GDM1 (cell line): Measurements from ENCODE around the gene DHODH.

Source experiments
- DNase-seq: peaks from one replicate; lab custom pipeline; 2025; lab: John Stamatoyannopoulos, UW

Gene DHODH

GRCh38 chr16:72013888-72014581 lies 5.5 kb downstream of the DHODH start:
- DNase-seq: no peak

DNA sequence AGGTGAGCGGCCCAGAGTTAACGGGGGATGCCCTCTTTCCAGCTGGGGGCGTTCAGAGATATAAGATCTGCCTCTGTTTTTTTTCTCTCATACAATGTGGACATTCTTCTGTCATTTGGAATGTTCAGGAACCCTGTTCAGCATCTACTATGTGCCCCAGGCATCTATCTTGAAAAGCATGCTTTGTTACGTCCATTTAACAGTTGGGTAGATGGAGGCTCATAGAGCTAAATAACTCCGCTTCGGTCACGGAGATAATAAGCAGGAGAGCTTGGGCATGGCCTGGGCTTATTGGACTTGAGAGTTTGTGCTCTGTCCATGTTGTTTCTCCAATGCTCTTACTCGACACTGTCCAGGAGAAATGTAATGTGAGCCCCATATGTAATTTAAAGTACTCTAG lies 6.1 kb downstream of the DHODH start:
- no peak for DNase-seq

- DNase-seq: no peak
Measured at GRCh38 chr16:72015124-72015523, 6.6 kb downstream of the DHODH start.

- DNase-seq: no peak
Measured at GRCh38 chr16:72018470-72018869, 9.9 kb downstream of the DHODH start.

DNA sequence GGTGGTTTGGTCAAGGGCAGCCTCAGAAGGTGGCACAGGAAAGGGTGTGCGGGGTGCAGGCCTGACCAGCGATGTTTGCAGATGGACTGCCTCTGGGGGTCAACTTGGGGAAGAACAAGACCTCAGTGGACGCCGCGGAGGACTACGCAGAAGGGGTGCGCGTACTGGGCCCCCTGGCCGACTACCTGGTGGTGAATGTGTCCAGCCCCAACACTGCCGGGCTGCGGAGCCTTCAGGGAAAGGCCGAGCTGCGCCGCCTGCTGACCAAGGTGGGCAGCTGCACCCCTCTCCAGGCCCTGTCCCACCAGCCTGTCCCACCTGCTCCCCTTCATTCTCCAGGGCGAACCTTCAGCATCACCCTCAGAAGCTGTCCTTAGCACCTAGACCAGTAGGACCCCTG lies 12.5 kb downstream of the DHODH start:
- DNase-seq: no peak

- no peak for DNase-seq
Measured at GRCh38 chr16:72022127-72022526, 13.6 kb downstream of the DHODH start.

- DNase-seq: no peak
Measured at GRCh38 chr16:72023962-72024361, 15.4 kb downstream of the DHODH start.

- no peak for DNase-seq
Measured at GRCh38 chr16:72024862-72025382, 16.4 kb downstream of the DHODH start.

DNA sequence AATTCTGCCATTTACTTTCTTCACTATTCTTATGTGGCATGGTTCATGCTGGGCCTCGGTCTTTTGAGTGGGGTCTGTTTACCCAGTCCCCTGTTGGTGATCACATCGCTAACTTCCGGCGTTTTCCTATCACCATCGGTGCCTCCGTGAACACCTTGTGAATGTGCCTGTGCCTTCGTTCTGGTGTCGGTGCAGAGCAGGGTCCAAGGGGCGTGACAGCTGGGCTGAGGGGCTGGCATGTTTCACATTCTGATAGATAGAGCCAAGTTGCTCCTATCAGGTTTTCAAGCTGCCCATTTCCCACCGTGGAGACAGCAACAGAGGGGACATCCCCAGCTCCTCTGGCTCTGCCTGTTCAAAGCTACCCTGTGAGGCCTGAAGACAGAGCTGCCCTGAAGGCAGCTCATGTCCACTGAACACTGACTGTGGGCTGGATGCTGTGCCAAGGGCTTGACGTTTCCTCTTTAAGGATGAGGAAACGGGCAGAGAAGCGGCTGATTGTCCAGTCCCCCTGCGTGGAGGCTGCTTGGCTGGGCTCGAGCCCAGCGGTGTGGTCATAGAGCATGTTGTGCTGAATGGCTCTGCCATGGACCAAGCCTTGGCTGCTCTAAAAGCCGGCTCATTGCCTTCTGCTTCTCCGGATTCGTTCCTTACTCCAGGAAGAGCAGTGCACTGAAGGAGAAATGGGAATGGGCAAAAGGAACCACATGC lies 17.0 kb downstream of the DHODH start:
- no peak for DNase-seq

DNA sequence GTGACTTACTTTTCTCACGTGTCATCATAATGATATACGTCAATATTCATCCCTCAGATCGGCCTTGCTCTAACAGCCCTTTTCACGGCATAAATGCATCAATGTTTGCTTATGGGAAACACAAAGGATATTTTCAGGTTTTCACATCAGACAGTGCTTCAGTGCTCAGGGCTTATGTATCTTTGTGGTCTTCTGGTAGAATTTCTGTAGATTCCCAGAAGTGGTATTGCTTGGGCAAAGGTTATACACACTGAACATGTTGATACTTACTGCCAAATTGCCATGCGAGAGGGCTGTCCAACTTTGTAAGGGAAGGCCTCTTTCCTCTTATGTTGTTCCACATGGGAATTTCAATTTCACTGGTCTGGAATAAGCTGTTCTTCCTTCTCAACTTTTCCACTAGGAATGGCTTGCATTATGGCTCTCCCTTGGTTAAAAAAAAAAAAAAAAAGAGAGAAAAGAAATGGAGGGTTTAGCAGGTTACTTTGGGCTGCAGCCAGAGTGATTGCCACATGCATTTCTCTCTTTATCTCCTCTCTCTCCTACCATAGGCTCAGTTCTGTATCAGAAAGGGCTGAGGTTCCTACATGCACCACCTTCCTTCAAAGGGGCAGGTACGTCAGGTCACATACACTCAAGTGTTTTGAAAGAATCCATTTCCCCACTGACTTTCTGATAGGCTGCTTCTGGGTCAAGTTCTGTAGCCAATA lies 19.3 kb downstream of the DHODH start:
- DNase-seq: no peak

DNA sequence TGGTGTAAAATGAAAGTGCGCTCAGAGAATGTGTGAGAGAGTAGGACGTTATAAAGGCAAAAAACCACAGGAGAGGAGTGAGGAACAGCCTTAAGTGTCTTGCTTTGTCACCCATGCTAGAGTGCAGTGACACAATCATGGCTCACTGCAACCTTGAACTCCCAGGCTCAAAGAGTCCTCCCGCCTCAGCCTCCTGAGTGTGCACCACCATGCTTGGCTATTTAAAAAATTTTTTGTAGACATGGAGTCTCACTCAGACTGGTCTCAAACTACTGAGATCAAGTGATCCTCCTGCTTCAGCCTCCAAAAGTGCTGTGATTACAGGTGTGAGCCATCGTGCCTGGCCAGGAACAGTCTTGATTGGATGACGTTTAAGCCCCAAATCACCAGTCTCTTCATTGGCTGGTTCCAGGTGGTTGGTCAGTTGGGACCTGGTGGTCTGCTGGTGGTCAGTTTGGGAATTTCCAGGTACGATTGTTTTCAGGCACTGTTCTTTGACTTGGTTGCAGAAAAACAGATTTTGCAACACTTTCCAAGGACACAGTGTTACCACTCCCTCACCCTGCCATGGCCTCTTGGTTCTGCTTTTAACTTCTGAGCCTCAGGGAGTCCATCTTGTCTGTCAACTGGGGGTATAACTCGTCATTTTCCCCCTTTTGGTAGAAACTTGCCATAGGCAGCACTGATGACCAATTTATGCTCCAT lies 21.2 kb downstream of the DHODH start:
- DNase-seq: no peak

DNA sequence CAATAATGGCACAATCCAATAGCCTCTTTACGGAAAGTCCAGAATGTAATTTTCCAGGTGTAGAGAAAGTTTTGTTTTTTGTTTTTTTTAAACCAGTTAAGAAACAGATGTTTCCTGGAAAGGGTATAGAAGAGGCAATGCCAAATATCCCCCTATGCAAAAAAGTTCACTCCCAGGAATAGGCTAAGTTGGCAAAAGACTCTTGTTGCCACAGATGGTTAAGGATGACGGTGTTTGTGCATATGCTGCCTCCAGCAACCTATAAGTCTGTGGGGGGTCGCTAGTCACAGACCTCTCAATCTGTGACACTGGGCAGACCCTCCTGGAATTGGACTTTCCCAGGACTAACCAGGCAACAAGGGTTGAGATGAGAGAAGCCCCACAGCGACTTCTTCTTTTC lies 24.9 kb downstream of the DHODH start:
- DNase-seq: no peak

DNA sequence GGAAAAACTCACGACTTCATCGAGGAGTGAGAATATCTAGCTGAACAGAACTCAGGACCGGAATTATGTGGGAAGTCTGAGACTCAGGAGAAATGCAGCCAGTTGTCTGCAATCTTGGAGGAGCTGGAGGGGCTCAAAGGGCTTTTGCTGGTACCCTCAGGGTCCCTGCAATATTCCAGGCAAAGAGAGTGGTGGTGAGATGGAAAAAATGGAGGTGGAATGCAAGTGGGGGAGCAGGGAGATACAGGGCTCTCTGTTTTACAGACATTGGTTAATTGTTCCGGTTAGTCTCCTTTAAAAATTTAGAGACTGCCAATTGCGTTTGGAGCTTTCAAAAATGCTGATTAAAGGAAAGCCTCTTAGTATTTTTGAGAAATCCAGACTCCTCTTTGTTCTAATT lies 27.6 kb downstream of the DHODH start:
- DNase-seq: no peak

DNA sequence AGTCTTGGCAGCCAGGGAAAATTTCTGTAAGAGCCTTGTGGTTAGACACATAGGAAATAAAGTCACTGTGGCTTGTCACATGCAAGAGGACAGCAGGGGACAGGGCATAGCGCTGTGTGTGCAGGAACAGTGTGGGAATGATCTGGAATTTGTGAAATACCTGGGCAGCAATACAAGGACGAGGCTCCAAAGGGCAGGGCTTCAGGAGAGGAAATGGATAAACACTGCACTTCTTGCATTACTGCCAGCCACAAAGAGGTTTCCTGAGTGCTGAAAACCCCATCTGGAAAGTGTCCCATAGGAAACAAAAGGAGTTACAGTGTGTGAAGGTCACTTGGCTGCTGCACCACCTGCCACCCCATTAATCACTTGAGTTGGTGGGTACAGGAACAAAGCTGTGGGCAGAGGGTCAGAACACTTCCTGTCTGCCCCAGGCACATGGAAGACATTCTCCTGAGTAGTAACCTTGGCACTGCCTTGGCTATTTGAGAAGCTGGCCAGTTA lies 33.7 kb downstream of the DHODH start:
- no peak for DNase-seq

- no peak for DNase-seq
Measured at GRCh38 chr16:72043058-72043457, 34.5 kb downstream of the DHODH start.

DNA sequence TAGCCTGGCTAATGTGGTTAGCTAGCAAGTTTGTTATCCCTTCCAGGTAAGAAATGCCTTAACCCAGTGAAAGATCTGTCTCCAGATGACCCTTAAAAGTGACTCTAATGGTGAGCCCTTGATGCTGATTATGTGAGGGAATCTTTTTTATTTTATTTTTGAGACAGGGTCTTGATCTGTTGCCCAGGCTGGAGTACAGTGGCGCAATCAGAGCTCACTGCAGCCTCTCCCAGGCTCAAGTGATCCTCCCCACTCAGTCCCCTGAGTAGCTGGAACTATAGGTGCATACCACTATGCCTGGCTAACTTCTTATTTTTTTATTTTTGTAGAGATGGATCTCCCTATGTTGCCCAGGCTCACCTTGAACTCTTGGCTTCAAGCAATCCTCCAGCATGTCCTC lies 35.0 kb downstream of the DHODH start:
- DNase-seq: no peak

GRCh38 chr16:72044296-72044695 lies 35.8 kb downstream of the DHODH start:
- no peak for DNase-seq

- DNase-seq: no peak
Measured at GRCh38 chr16:72044825-72045359, 36.3 kb downstream of the DHODH start.

GRCh38 chr16:72049110-72049509 lies 40.6 kb downstream of the DHODH start:
- DNase-seq: no peak

DNA sequence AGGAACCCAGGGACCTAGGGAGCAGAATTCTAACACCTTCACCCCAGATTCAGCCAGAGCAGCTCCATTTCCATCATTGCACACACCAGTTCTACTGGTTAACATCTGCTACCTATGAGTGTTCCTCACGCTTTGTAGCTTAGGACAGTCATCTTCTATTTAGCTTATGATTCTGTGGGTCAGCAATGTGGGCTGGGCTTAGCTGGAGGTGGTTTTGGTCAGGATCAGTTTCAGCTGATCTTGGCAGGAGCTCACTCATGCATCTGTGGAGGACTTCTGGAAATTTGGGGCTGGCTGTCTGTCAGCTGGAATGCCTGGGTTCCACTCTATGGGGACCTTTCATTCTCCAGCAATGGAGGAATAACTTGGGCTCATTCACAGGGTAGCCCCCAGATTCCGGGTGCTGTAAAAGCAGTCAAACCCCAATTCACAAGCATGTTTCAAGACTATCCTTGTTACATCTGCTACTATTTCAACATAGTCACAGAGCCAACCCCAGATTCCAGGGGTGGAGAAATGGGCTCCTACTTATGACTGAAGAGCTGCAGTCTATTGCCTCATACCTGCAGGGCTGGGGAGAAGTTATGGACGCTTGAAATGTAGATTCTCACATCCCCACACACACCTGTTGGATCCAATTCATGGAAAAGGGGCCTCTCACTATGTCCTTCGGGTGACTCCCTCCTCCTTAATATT lies 42.4 kb downstream of the DHODH start:
- DNase-seq: no peak

DNA sequence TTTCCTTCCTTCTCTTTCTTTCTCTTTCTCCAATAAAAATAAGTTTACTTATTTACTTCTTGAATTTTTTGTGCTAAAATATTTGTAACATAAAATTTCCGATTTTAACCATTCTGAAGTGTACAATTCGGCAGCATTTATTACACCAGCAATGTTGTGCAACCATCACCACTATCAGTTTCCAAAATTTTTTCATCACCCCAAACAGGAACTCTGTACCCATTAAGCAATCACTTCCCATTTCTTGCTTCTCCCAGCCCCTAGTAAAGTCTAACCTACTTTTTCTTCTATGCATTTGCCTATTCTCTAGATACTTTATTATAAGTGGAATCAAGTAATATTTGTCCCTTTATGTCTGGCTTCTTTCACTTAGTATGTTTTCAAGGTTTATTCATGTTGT lies 43.3 kb downstream of the DHODH start:
- no peak for DNase-seq
